ENCODE results near the gene KNSTRN.

DNA sequence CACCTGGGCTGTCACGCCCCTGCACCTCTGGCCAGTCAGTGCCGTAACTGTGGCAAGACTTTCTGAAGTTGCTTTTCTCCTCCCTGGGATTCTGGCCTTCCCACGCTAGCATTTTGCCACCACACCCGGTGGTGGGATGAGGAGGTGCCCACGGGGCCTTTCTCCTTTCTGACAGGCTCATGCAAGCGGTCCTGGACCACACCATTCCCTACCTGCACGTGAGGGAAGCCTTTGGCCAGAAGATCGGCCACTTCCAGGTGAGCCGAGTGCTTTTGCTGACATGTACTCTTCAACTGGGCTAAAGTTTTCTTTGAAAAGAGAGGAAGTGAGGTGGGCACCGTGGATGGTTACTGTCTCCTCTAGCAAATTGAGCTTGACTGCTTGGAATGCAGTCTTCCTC is 32.7 kb downstream of the KNSTRN start:
- TF ChIP-seq ZBTB8A (tag by site-specific recombination; IDR thresholded peaks at IDR 0.05) (no peak), ZNF354C (tag by site-specific recombination; IDR thresholded peaks at IDR 0.05; ENCODE audit: borderline replicate concordance, low read depth) (no peak), ZNF274 (IDR thresholded peaks at IDR 0.05; ENCODE audit: low read length) (no peak), ZNF274 (tag by site-specific recombination; IDR thresholded peaks at IDR 0.05; ENCODE audit: borderline replicate concordance) (no peak), ZNF362 (tag by site-specific recombination; IDR thresholded peaks at IDR 0.05) (no peak)
